Measurements from ENCODE around the gene USP47.

DNA sequence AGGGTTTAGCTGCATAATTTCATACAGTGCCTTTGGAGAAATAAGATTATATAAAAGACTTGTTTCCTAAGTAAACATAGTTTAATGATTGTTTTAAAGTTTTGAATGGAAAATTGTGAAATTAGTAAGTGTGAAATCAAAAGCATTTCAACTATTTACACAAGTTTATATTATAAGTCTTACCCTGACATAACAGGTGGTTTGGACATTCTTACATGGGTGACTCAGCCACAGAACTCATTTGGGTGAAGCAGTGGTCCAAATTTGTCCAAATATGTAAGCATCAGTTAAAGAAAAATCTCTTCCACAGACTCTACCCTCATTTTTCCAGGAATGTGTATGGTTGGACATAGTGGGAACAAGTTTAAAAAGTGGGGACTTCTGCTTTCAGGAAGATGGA is 68.0 kb downstream of the USP47 start:
- TF ChIP-seq, protein P1, sequence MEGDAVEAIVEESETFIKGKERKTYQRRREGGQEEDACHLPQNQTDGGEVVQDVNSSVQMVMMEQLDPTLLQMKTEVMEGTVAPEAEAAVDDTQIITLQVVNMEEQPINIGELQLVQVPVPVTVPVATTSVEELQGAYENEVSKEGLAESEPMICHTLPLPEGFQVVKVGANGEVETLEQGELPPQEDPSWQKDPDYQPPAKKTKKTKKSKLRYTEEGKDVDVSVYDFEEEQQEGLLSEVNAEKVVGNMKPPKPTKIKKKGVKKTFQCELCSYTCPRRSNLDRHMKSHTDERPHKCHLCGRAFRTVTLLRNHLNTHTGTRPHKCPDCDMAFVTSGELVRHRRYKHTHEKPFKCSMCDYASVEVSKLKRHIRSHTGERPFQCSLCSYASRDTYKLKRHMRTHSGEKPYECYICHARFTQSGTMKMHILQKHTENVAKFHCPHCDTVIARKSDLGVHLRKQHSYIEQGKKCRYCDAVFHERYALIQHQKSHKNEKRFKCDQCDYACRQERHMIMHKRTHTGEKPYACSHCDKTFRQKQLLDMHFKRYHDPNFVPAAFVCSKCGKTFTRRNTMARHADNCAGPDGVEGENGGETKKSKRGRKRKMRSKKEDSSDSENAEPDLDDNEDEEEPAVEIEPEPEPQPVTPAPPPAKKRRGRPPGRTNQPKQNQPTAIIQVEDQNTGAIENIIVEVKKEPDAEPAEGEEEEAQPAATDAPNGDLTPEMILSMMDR (conservative IDR thresholded peaks at IDR 0.05), result no peak
- TF ChIP-seq ZFX (IDR thresholded peaks at IDR 0.05), result no peak
